Measurements from ENCODE around the gene GASK1A. TPM values are rescaled to one million over a fixed set of nuclear protein-coding genes. Genes with fewer than 3 reads are reported as not detected.

Gene GASK1A
- total RNA-seq, 4 donors from 2014 or later = 1.4 to 10.1 (median 2.4) TPM

DNA sequence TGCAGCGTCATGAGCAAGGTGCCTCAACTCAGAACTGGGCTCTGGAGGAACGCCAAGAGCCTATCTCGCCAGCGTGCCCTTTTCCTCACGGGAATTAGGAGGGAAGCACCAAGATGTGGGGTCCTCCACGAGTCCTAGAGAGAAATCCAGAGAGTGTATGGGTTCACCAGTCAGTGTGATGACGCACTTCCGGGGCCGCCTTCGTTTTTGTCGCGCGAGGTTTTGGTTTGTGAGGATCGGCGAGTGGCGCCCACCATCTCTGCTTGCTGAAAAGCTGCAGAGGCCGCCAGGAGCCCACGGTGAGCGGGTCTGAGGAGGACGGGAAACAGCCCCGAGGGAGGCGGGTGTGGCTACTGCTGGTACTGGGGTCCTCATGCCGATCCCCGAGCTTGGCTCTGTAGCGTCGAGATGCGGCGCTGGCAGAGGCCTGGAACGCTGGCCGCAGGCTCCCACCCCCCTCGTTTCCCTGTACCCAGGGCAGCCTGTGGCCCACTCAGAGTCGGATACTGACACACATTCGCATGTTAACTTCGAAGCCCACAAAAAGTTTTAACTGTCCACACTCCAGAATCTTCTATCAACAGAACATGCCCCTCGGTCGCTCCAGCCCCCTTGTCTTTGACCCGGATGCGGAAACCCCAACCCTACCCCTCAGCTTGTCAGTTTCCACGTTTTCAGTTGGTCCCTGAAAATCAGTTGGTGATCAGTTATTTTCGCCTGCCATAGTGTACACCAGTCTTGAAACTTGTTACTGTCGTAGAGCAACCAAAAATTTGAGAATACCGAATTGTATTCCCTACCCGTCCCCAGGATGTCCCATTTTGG lies 42.7 kb upstream of the GASK1A start:
- H3K9me3 ChIP-seq = no peaks in the 10 kb centered on the region
- intact Hi-C loops (cut with DNase I) = no loop called here
- H3K4me3 ChIP-seq = peak overlapping the region; percentile 8 to 60 (median 24)
- peaks cover 0 to 15% (median 0%) of the 10 kb centered on the region in 3 donors for H3K4me1 ChIP-seq
- DNase-seq = no peak
- H3K36me3 ChIP-seq = no peaks in the 10 kb centered on the region
- WGBS, 2 donors = 62 to 67% methylated on average over 23 to 24 of the region's 43 CpGs
- H3K27me3 ChIP-seq = no peaks in the 10 kb centered on the region
- H3K27ac ChIP-seq = no peak overlapping the region
- TF ChIP-seq POLR2A (IDR thresholded peaks at IDR 0.05) = no peak
- TF ChIP-seq, protein P1, sequence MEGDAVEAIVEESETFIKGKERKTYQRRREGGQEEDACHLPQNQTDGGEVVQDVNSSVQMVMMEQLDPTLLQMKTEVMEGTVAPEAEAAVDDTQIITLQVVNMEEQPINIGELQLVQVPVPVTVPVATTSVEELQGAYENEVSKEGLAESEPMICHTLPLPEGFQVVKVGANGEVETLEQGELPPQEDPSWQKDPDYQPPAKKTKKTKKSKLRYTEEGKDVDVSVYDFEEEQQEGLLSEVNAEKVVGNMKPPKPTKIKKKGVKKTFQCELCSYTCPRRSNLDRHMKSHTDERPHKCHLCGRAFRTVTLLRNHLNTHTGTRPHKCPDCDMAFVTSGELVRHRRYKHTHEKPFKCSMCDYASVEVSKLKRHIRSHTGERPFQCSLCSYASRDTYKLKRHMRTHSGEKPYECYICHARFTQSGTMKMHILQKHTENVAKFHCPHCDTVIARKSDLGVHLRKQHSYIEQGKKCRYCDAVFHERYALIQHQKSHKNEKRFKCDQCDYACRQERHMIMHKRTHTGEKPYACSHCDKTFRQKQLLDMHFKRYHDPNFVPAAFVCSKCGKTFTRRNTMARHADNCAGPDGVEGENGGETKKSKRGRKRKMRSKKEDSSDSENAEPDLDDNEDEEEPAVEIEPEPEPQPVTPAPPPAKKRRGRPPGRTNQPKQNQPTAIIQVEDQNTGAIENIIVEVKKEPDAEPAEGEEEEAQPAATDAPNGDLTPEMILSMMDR (IDR thresholded peaks at IDR 0.05) = no peak

- Histone ChIP-seq H3K4me3 (no peak overlapping the region), H3K9me3 (no peaks in the 10 kb centered on the region), H3K27me3 (no peaks in the 10 kb centered on the region), H3K4me1 (peaks cover 0 to 15% (median 0%) of the 10 kb centered on the region in 3 donors), H3K27ac (peak overlapping the region in 1 of 4 donors; percentile 42), H3K36me3 (no peaks in the 10 kb centered on the region)
- TF ChIP-seq, protein P1 (IDR thresholded peaks at IDR 0.05) = no peak
- no peak for TF ChIP-seq POLR2A (IDR thresholded peaks at IDR 0.05)
- intact Hi-C loops (cut with DNase I) = no loop called here
- no peak for DNase-seq
- 66 to 71% methylated on average over 3 of the region's 3 CpGs for WGBS, 2 donors
Observed at GRCh38 chr3:42937334-42937733, 41.8 kb upstream of the GASK1A start.

DNA sequence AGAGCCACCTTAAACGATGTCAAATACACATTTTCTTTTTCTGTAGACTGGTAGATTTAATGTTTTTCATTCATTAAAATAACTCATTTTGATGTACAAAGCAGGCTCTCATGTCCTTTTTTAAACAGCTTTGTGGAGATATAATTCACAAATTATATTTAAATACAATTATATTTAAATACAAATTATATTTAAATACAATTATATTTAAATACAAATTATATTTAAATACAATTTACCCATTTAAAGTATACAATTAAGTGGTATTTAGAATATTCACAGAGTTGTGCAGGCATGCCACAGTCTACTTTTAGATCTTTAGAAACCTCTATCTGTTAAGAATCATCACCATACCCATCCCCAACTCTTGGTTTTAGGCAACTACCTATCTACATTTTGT lies 36.4 kb upstream of the GASK1A start:
- WGBS, 2 donors = 66 to 76% methylated on average over 1 of the region's 1 CpG
- intact Hi-C loops (cut with DNase I) = no loop called here
- Histone ChIP-seq H3K9me3 (no peaks in the 10 kb centered on the region), H3K4me3 (no peak overlapping the region), H3K27me3 (no peaks in the 10 kb centered on the region), H3K27ac (no peak overlapping the region), H3K36me3 (no peaks in the 10 kb centered on the region), H3K4me1 (peaks cover 0 to 8% (median 0%) of the 10 kb centered on the region in 3 donors)
- TF ChIP-seq, protein P1 (IDR thresholded peaks at IDR 0.05) = no peak
- TF ChIP-seq POLR2A (IDR thresholded peaks at IDR 0.05) = no peak
- no peak for DNase-seq

GRCh38 chr3:42946050-42946449 lies 33.1 kb upstream of the GASK1A start:
- no peak overlapping the region for H3K27ac ChIP-seq
- H3K36me3 ChIP-seq = no peaks in the 10 kb centered on the region
- intact Hi-C loops (cut with DNase I) = no loop called here
- H3K4me3 ChIP-seq = no peak overlapping the region
- H3K4me1 ChIP-seq = no peaks in the 10 kb centered on the region
- no peak for TF ChIP-seq POLR2A (IDR thresholded peaks at IDR 0.05)
- TF ChIP-seq, protein P1 (IDR thresholded peaks at IDR 0.05) = no peak
- H3K9me3 ChIP-seq = no peaks in the 10 kb centered on the region
- H3K27me3 ChIP-seq = no peaks in the 10 kb centered on the region
- WGBS, 2 donors = 68 to 78% methylated on average over 5 of the region's 5 CpGs
- DNase-seq = no peak

DNA sequence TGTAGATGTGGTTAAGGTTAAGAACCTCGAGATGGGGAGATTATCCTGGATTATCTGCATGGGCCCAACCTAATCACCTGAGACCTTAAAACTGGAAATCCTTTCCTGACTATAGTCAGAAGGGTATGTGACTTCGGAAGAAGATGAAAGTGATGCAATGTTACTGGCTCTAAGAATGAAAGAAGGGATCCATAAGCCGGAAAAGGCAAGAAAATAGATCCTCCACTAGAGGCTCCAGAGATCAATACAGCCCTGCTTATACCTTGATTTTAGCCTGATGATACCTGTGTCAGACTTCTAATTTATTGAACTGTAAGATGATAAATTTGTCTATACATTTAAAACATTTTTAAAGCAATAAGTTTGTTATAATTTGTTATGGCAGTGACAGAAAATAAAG lies 21.5 kb upstream of the GASK1A start:
- TF ChIP-seq, protein P1 (IDR thresholded peaks at IDR 0.05) = no peak
- TF ChIP-seq POLR2A (IDR thresholded peaks at IDR 0.05) = no peak

More for the DNA sequence above, 21.5 kb upstream of the GASK1A start:
- no peak overlapping the region for H3K4me3 ChIP-seq
- no peaks in the 10 kb centered on the region for H3K36me3 ChIP-seq
- no peak overlapping the region for H3K27ac ChIP-seq
- no peak for DNase-seq
- no peaks in the 10 kb centered on the region for H3K27me3 ChIP-seq
- 79 to 84% methylated on average over 3 of the region's 3 CpGs for WGBS, 2 donors
- H3K9me3 ChIP-seq = no peaks in the 10 kb centered on the region
- intact Hi-C loops (cut with DNase I) = no loop called here
- H3K4me1 ChIP-seq = peaks cover 0 to 6% (median 0%) of the 10 kb centered on the region in 3 donors

Measured in esophagus squamous epithelium (tissue), 5 donors.